Neural cell (in vitro differentiated cells): Measurements from ENCODE around the gene UNC5C. TPM values are rescaled to one million over a fixed set of nuclear protein-coding genes. Genes with fewer than 3 reads are reported as not detected.

ENCODE experiments used
- H2AFZ ChIP-seq: fragments of 200-600, 300-800 bp; sonication (generic), shearing (Covaris generic); 2 replicates; pipeline ENCODE4 v1.6.0; 2014; ENCODE audit warnings: low read depth, mild to moderate bottlenecking, antibody characterized with exemption, low read length, moderate library complexity
- H3F3A ChIP-seq: fragments of 200-600 bp; shearing (Covaris generic); 2 replicates; pipeline ENCODE4 v1.6.1; 2016; ENCODE audit warnings: mild to moderate bottlenecking, moderate library complexity, mixed read lengths, antibody characterized with exemption, low read length; ENCODE audit not compliant: insufficient read depth, poor library complexity, severe bottlenecking
- H3K27ac ChIP-seq: fragments of 200-600, 300-800 bp; sonication (generic), shearing (Covaris generic); 2 replicates; pipeline ENCODE4 v1.5.1; 2014; ENCODE audit warnings: mild to moderate bottlenecking, low read length, moderate library complexity
- H3K27me3 ChIP-seq: fragments of 300-800, 200-600 bp; sonication (generic), shearing (Covaris generic); 2 replicates; pipeline ENCODE4 v1.6.0; 2014; ENCODE audit warnings: mild to moderate bottlenecking, low read depth, low read length, moderate library complexity; ENCODE audit not compliant: insufficient read depth
- H3K36me3 ChIP-seq: fragments of 300-800, 200-600 bp; sonication (generic), shearing (Covaris generic); 2 replicates; pipeline ENCODE4 v1.5.1; 2014; ENCODE audit warnings: mild to moderate bottlenecking, antibody characterized with exemption, low read length, moderate library complexity; ENCODE audit not compliant: insufficient read depth
- H3K4me2 ChIP-seq: fragments of 300-800, 200-600 bp; sonication (generic), shearing (Covaris generic); 2 replicates; pipeline ENCODE4 v1.6.0; 2014; ENCODE audit warnings: mild to moderate bottlenecking, low read length
- H3K4me3 ChIP-seq: fragments of 300-800, 200-600 bp; sonication (generic), shearing (Covaris generic); 2 replicates; pipeline ENCODE4 v1.5.1; 2014; ENCODE audit warnings: mild to moderate bottlenecking, low read length, moderate library complexity
- H3K79me2 ChIP-seq: fragments of 200-600 bp; shearing (Covaris generic); replicated peaks from 2 replicates; pipeline ENCODE4 v1.6.0; 2014; ENCODE audit warnings: mild to moderate bottlenecking, low read length, moderate library complexity; ENCODE audit not compliant: insufficient read depth
- H3K9ac ChIP-seq: fragments of 300-800, 200-600 bp; sonication (generic), shearing (Covaris generic); 2 replicates; pipeline ENCODE4 v1.6.1; 2016; ENCODE audit warnings: mild to moderate bottlenecking, low read length, mixed read lengths
- H3K9me2 ChIP-seq: fragments of 200-600 bp; shearing (Covaris generic); 2 replicates; pipeline ENCODE4 v1.6.1; 2016; ENCODE audit warnings: mild to moderate bottlenecking, low read length, mixed read lengths; ENCODE audit not compliant: insufficient read depth
- H3K9me3 ChIP-seq: fragments of 200-600, 300-800 bp; sonication (generic), shearing (Covaris generic); 2 replicates; pipeline ENCODE4 v1.6.1; 2016; ENCODE audit warnings: mild to moderate bottlenecking, mixed run types, low read length, moderate library complexity, mixed read lengths
- H4K20me1 ChIP-seq: fragments of 200-600 bp; shearing (Covaris generic); 2 replicates; pipeline ENCODE4 v1.6.1; 2016; ENCODE audit warnings: mild to moderate bottlenecking, mixed run types; ENCODE audit not compliant: insufficient read depth
- CTCF ChIP-seq: fragments of 450-650 bp; IDR thresholded peaks from 2 replicates; pipeline ENCODE4 v1.5.1; 2014; ENCODE audit warnings: antibody characterized with exemption, mild to moderate bottlenecking, moderate library complexity; ENCODE audit not compliant: poor library complexity, severe bottlenecking
- EP300 ChIP-seq: fragments of 450-650 bp; conservative IDR thresholded peaks from 2 replicates; pipeline ENCODE4 v1.6.1; 2014; ENCODE audit warnings: antibody characterized with exemption, mild to moderate bottlenecking, moderate library complexity; ENCODE audit not compliant: poor library complexity, severe bottlenecking
- EZH2 ChIP-seq: fragments of 200-600, 300-800 bp; shearing (Covaris generic), sonication (generic); IDR thresholded peaks from 2 replicates; pipeline ENCODE4 v1.6.1; 2014; ENCODE audit warnings: antibody characterized with exemption, low read length, borderline replicate concordance, mild to moderate bottlenecking; ENCODE audit not compliant: insufficient read depth, poor library complexity, severe bottlenecking
- MXI1 ChIP-seq: fragments of 450-650 bp; conservative IDR thresholded peaks from 2 replicates; pipeline ENCODE4 v1.6.1; 2014; ENCODE audit warnings: antibody characterized with exemption, mild to moderate bottlenecking; ENCODE audit not compliant: poor library complexity, severe bottlenecking
- POLR2AphosphoS5 ChIP-seq: IDR thresholded peaks from 2 replicates; pipeline ENCODE4 v1.6.1; 2012
- RAD21 ChIP-seq: fragments of 450-650 bp; conservative IDR thresholded peaks from 2 replicates; pipeline ENCODE4 v1.6.1; 2014; ENCODE audit warnings: antibody characterized with exemption, mild to moderate bottlenecking, moderate library complexity
- REST ChIP-seq: IDR thresholded peaks from 2 replicates; pipeline ENCODE4 v1.6.1; 2012; ENCODE audit warnings: borderline replicate concordance
- SMC3 ChIP-seq: fragments of 450-650 bp; conservative IDR thresholded peaks from 2 replicates; pipeline ENCODE4 v1.6.1; 2014; ENCODE audit warnings: antibody characterized with exemption, mild to moderate bottlenecking, moderate library complexity; ENCODE audit not compliant: poor library complexity
- TAF1 ChIP-seq: IDR thresholded peaks from 2 replicates; pipeline ENCODE4 v1.6.1; 2012; ENCODE audit warnings: low read depth
- polyA plus RNA-seq: library from polyadenylated mRNA; depleted of rRNA; stranded (reverse); fragments of >200 nt; gene quantifications from 2 replicates; pipeline ENCODE4 v1.2.3, GENCODE V29; 2014

UNC5C gene
- polyA plus RNA-seq, 1 donor from 2014 or later = 0.56 TPM

GRCh38 chr4:95594013-95594412, 45.2 kb upstream of the UNC5C start:
- Histone ChIP-seq H3K4me2 (no peak overlapping the region), H3K9ac (no peak overlapping the region), H3F3A (no peaks in the 10 kb centered on the region), H2AFZ (no peak overlapping the region), H3K27me3 (no peaks in the 10 kb centered on the region), H3K79me2 (no peaks in the 10 kb centered on the region), H3K36me3 (no peaks in the 10 kb centered on the region), H3K4me3 (no peak overlapping the region), H3K27ac (no peak overlapping the region), H3K9me3 (no peaks in the 10 kb centered on the region), H4K20me1 (no peaks in the 10 kb centered on the region), H3K9me2 (no peaks in the 10 kb centered on the region)
- TF ChIP-seq RAD21 = no peak
- TF ChIP-seq SMC3 = no peak
- TF ChIP-seq EZH2 = no peak
- TF ChIP-seq TAF1 = no peak
- TF ChIP-seq REST = no peak
- peak; percentile 61 for TF ChIP-seq POLR2AphosphoS5
- TF ChIP-seq EP300 = no peak
- no peak for TF ChIP-seq CTCF
- no peak for TF ChIP-seq MXI1

- Histone ChIP-seq H2AFZ (no peak overlapping the region), H3K9me3 (no peaks in the 10 kb centered on the region), H3K27me3 (no peaks in the 10 kb centered on the region), H3K4me3 (no peak overlapping the region), H3K4me2 (no peak overlapping the region), H3K27ac (no peak overlapping the region), H3K9ac (no peak overlapping the region), H3K36me3 (no peaks in the 10 kb centered on the region), H3K79me2 (no peaks in the 10 kb centered on the region), H4K20me1 (no peaks in the 10 kb centered on the region), H3K9me2 (no peaks in the 10 kb centered on the region), H3F3A (no peaks in the 10 kb centered on the region)
- TF ChIP-seq TAF1 = no peak
- TF ChIP-seq RAD21 = no peak
- no peak for TF ChIP-seq EZH2
- no peak for TF ChIP-seq EP300
- TF ChIP-seq CTCF = no peak
- TF ChIP-seq REST = no peak
- TF ChIP-seq SMC3 = no peak
- no peak for TF ChIP-seq POLR2AphosphoS5
- no peak for TF ChIP-seq MXI1
Observed at GRCh38 chr4:95591278-95591677, 42.5 kb upstream of the UNC5C start.
